B cell (primary cell): Measurements from ENCODE around the gene RBMS3. TPM values are rescaled to one million over a fixed set of nuclear protein-coding genes. Genes with fewer than 3 reads are reported as not detected.

Source experiments
- ATAC-seq: fragments of 200-7000 bp; cut with Tn5 transposase; one replicate; pipeline ENCODE4 v1.10.0; 2021; ENCODE audit warnings: low read depth, mild to moderate bottlenecking, moderate number of reproducible peaks, moderate library complexity
- CTCF ChIA-PET: fragments of 350-600 bp; sonication (Branson Sonifier 250); formaldehyde crosslinking; loops from one replicate; lab custom pipeline; 2021; ENCODE audit warnings: antibody characterized with exemption, inconsistent platforms; lab: Charles Lee
- POLR2A ChIA-PET: fragments of 350-600 bp; sonication (Branson Sonifier 250); formaldehyde crosslinking; loops from one replicate; lab custom pipeline; 2021; ENCODE audit warnings: antibody characterized with exemption; lab: Charles Lee
- DNase-seq: peaks from one replicate; pipeline ENCODE4 v3.0.0; 2013
- H2AFZ ChIP-seq: 2 replicates; pipeline ENCODE4 v1.6.1; 2012; ENCODE audit warnings: mild to moderate bottlenecking, low read depth, low read length; ENCODE audit not compliant: insufficient read depth, poor library complexity, severe bottlenecking
- H3K27ac ChIP-seq, 2 donors: 1 replicate in 1 of 2; 2 replicates in 1 of 2; pipeline ENCODE4 v1.5.1; 2012 to 2013; ENCODE audit warnings: low read length in 2 of 2, mild to moderate bottlenecking in 2 of 2, moderate library complexity in 1 of 2
- H3K27me3 ChIP-seq, 4 experiments: fragments of 200-600 bp in 1 of 4; sonication (generic) in 1 of 4; replicated peaks in 1 of 4; 1 replicate in 2 of 4; 2 replicates in 2 of 4; pipeline versions ENCODE4 v1.6.1 to v1.7.0; 2013 to 2016; ENCODE audit warnings: low read length in 3 of 4, mild to moderate bottlenecking in 2 of 4, mixed read lengths in 1 of 4, moderate library complexity in 1 of 4; ENCODE audit not compliant: insufficient read depth in 4 of 4, control insufficient read depth in 3 of 4; ENCODE audit errors: control extremely low read depth in 1 of 4
- H3K36me3 ChIP-seq, 2 experiments: replicated peaks in 1 of 2; 1 replicate in 1 of 2; 2 replicates in 1 of 2; pipeline versions ENCODE4 v1.6.1 to v1.7.1; 2013; ENCODE audit warnings: low read length in 1 of 2; ENCODE audit not compliant: insufficient read depth in 2 of 2, control insufficient read depth in 1 of 2; ENCODE audit errors: control extremely low read depth in 1 of 2, extremely low read depth in 1 of 2
- H3K4me1 ChIP-seq, 2 donors: fragments of 200-600 bp in 1 of 2; sonication (generic) in 1 of 2; 1 replicate in 1 of 2; 2 replicates in 1 of 2; pipeline versions ENCODE4 v1.5.1 to v1.6.1; 2013 to 2017; ENCODE audit warnings: low read length in 2 of 2; ENCODE audit not compliant: control insufficient read depth in 2 of 2, insufficient read depth in 2 of 2
- H3K4me2 ChIP-seq: replicated peaks from 2 replicates; pipeline ENCODE3; 2012; ENCODE audit warnings: mild to moderate bottlenecking, low read depth, low read length; ENCODE audit not compliant: poor library complexity, severe bottlenecking
- H3K4me3 ChIP-seq, 5 experiments: fragments of 200-600 bp in 1 of 5; sonication (generic) in 1 of 5; 1 replicate in 3 of 5; 2 replicates in 2 of 5; pipeline versions ENCODE4 v1.5.1 to v1.7.0; 2011 to 2016; ENCODE audit warnings: low read length in 4 of 5, mild to moderate bottlenecking in 4 of 5, low read depth in 2 of 5, control low read depth in 1 of 5, moderate library complexity in 1 of 5; ENCODE audit not compliant: insufficient read depth in 1 of 5; ENCODE audit errors: control extremely low read depth in 1 of 5, extremely low read depth in 1 of 5
- H3K79me2 ChIP-seq: fragments of 200-600 bp; sonication (generic); one replicate; pipeline ENCODE4 v1.6.0; 2016; ENCODE audit warnings: low read length; ENCODE audit not compliant: control insufficient read depth, insufficient read depth
- H3K9ac ChIP-seq: fragments of 200-600 bp; sonication (generic); 2 replicates; pipeline ENCODE4 v1.6.1; 2017; ENCODE audit warnings: mild to moderate bottlenecking, low read length, moderate library complexity
- H3K9me3 ChIP-seq, 3 donors: one replicate each; pipeline versions ENCODE4 v1.6.1 to v1.7.1; 2013; ENCODE audit warnings: low read length in 2 of 3; ENCODE audit not compliant: control insufficient read depth in 2 of 3, insufficient read depth in 1 of 3; ENCODE audit errors: control extremely low read depth in 1 of 3
- H4K20me1 ChIP-seq: 2 replicates; pipeline ENCODE4 v1.6.0; 2012; ENCODE audit warnings: mild to moderate bottlenecking, low read length; ENCODE audit not compliant: insufficient read depth, control insufficient read depth, poor library complexity, severe bottlenecking
- H3K27ac Mint-ChIP-seq: one replicate; pipeline ENCODE4 v1.8.0; 2021; ENCODE audit warnings: mixed read lengths
- H3K27me3 Mint-ChIP-seq: one replicate; pipeline ENCODE4 v1.8.0; 2021; ENCODE audit warnings: mixed read lengths
- H3K4me1 Mint-ChIP-seq: one replicate; pipeline ENCODE4 v1.8.0; 2021; ENCODE audit warnings: mixed read lengths
- H3K4me3 Mint-ChIP-seq: one replicate; pipeline ENCODE4 v1.8.0; 2021; ENCODE audit warnings: mixed read lengths
- H3K9me3 Mint-ChIP-seq: one replicate; pipeline ENCODE4 v1.8.0; 2022; ENCODE audit warnings: mixed read lengths; ENCODE audit not compliant: insufficient read depth
- CTCF ChIP-seq: fragments of 200-600 bp; IDR thresholded peaks from one replicate; pipeline ENCODE4 v1.8.0; 2022; ENCODE audit warnings: antibody characterized with exemption, mild to moderate bottlenecking
- EZH2 ChIP-seq: IDR thresholded peaks from 2 replicates; pipeline ENCODE4 v1.6.1; 2012; ENCODE audit warnings: borderline replicate concordance, low read depth, mild to moderate bottlenecking, moderate library complexity, low read length; ENCODE audit not compliant: insufficient read depth, poor library complexity, severe bottlenecking
- WGBS: methylation state at CpG from one replicate; pipeline ENCODE4 v1.1.5; 2013; ENCODE audit warnings: missing lambda C conversion rate; ENCODE audit not compliant: insufficient coverage; 5-methylcytosine and 5-hydroxymethylcytosine counted together
- intact Hi-C: fragments of 100-400 bp; cut with micrococcal nuclease; formaldehyde crosslinking; loops from one replicate; pipeline ENCODE4 v1.10.0; 2022
- polyA plus RNA-seq: library from polyadenylated mRNA; depleted of rRNA; stranded (reverse); fragments of >200 nt; gene quantifications from 2 replicates; pipeline ENCODE4 v1.2.3, GENCODE V29; 2012
- total RNA-seq, 2 donors: library from RNA; stranded (reverse); fragments of 120-200 nt in 1 of 2; gene quantifications; 1 replicate in 1 of 2; 2 replicates in 1 of 2; pipeline versions ENCODE4 v1.2.3 to v1.2.4, GENCODE V29; 2013 to 2022

Gene RBMS3
- total and polyA plus RNA-seq, 2 donors (not counting 1 experiment from before 2014, with no cell fraction given) = not detected

DNA sequence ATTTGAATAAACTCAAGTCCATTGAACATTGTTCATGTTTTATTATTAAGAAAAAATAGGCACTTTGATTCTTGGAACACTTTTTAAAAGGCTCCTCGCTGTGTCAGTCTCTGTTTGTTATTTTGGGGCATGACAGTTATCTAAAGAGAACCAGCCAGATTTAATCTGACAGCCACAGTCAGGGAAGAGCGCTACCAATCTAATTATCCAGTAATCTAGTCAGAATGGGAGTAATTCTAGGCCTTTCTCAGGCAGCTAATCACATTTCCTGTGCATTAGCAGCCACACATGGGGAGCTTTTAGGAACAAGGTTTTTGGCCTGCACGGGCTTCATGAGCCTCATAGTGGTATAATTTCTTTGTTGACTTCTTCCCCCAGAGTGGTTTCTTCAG lies 362.2 kb downstream of the RBMS3 start:
- no CpG with 5 or more reads among the region's 3 CpGs for WGBS
- Mint-ChIP-seq H3K27ac (no peak overlapping the region), H3K4me1 (no peaks in the 10 kb centered on the region), H3K9me3 (no peaks in the 10 kb centered on the region), H3K4me3 (no peak overlapping the region), H3K27me3 (no peaks in the 10 kb centered on the region)
- Histone ChIP-seq H3K9ac (no peak overlapping the region), H3K27me3 (no peaks in the 10 kb centered on the region), H3K4me1 (no peaks in the 10 kb centered on the region), H3K79me2 (no peaks in the 10 kb centered on the region), H3K36me3 (no peaks in the 10 kb centered on the region), H4K20me1 (no peaks in the 10 kb centered on the region), H3K27ac (no peak overlapping the region), H3K4me2 (no peak overlapping the region), H3K9me3 (no peaks in the 10 kb centered on the region), H3K4me3 (no peak overlapping the region), H2AFZ (no peak overlapping the region)
- ChIA-PET CTCF (no interaction called here), POLR2A (no interaction called here)
- ATAC-seq (no peak), DNase-seq (no peak)
- TF ChIP-seq EZH2 (no peak), CTCF (no peak)
- intact Hi-C loops = no loop called here

DNA sequence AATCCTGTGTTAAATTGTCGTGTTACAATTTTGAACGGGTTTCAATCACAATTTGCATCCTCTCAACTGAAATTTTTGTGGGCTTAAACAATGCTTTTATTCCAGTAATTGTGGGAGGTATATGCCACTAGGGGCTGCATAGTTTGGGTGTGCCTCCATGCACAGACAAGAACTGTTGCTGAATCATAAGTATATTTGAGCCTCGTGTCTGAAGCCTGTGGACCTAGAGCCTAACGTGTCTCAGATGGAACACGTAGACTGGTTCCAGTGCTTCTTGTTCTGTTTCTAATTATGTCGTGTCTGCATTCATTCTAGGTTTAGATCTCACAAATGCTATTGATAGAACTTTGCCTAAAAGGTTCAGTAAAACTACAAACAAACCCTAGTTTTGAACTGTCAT lies 363.4 kb downstream of the RBMS3 start:
- ATAC-seq = no peak
- no peak for DNase-seq
- no peaks in the 10 kb centered on the region for H3K36me3 ChIP-seq
- H3K79me2 ChIP-seq = no peaks in the 10 kb centered on the region
- no peaks in the 10 kb centered on the region for H3K27me3 ChIP-seq
- no peak for TF ChIP-seq CTCF
- no peak for TF ChIP-seq EZH2
- no peak overlapping the region for H3K4me2 ChIP-seq
- H4K20me1 ChIP-seq = no peaks in the 10 kb centered on the region
- Mint-ChIP-seq H3K27ac (no peak overlapping the region), H3K4me3 (no peak overlapping the region), H3K4me1 (no peaks in the 10 kb centered on the region), H3K9me3 (no peaks in the 10 kb centered on the region), H3K27me3 (no peaks in the 10 kb centered on the region)
- no peak overlapping the region for H3K4me3 ChIP-seq
- no peak overlapping the region for H3K9ac ChIP-seq
- no peaks in the 10 kb centered on the region for H3K9me3 ChIP-seq
- WGBS = 83% methylated on average over 3 of the region's 6 CpGs
- no peak overlapping the region for H3K27ac ChIP-seq
- no peaks in the 10 kb centered on the region for H3K4me1 ChIP-seq
- CTCF ChIA-PET = no interaction called here
- intact Hi-C loops = no loop called here
- no peak overlapping the region for H2AFZ ChIP-seq
- POLR2A ChIA-PET = no interaction called here
